ENCODE data around the gene BRF1.

BRF1 gene

GRCh38 chr14:105199093-105199492 lies 101.7 kb downstream of the BRF1 start:
- no peak for DNase-seq (ENCODE audit: low read depth in 2 of 3, low spot score in 1 of 3)

DNA sequence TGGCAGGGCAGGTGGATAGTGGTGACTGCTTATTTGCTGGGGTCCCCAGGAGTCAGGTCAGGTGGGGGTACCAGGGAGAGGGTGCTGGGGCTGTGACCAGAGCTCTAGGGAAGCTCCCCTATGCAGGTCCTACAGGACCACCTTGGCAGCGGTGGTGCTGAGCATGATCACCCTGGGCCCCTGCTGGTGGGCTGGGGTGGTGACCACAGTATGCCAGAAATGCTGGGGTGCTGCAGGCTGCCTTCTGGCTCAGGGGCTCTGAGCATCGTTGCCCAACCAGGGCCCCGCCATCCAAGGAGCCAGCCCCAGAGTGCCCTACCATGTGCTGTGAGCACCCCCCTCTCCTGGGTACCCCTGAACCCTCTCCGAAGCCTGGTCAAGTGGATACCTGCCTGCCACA lies 102.2 kb downstream of the BRF1 start:
- DNase-seq (ENCODE audit: low read depth in 2 of 3, low spot score in 1 of 3) = no peak

GRCh38 chr14:105197211-105197641 lies 103.6 kb downstream of the BRF1 start:
- no peak for DNase-seq (ENCODE audit: low read depth in 2 of 3, low spot score in 1 of 3)

- no peak for DNase-seq (ENCODE audit: low read depth in 2 of 3, low spot score in 1 of 3)
Measured at GRCh38 chr14:105196265-105196960, 104.4 kb downstream of the BRF1 start.

- DNase-seq (ENCODE audit: low read depth in 2 of 3, low spot score in 1 of 3) = no peak
Measured at GRCh38 chr14:105195522-105196264, 105.1 kb downstream of the BRF1 start.

- no peak for DNase-seq (ENCODE audit: low read depth in 2 of 3, low spot score in 1 of 3)
Measured at GRCh38 chr14:105195051-105195450, 105.8 kb downstream of the BRF1 start.

GRCh38 chr14:105193916-105194782 lies 106.7 kb downstream of the BRF1 start:
- DNase-seq (ENCODE audit: low read depth in 2 of 3, low spot score in 1 of 3) = peak in 1 of 3 donors; percentile 24

DNA sequence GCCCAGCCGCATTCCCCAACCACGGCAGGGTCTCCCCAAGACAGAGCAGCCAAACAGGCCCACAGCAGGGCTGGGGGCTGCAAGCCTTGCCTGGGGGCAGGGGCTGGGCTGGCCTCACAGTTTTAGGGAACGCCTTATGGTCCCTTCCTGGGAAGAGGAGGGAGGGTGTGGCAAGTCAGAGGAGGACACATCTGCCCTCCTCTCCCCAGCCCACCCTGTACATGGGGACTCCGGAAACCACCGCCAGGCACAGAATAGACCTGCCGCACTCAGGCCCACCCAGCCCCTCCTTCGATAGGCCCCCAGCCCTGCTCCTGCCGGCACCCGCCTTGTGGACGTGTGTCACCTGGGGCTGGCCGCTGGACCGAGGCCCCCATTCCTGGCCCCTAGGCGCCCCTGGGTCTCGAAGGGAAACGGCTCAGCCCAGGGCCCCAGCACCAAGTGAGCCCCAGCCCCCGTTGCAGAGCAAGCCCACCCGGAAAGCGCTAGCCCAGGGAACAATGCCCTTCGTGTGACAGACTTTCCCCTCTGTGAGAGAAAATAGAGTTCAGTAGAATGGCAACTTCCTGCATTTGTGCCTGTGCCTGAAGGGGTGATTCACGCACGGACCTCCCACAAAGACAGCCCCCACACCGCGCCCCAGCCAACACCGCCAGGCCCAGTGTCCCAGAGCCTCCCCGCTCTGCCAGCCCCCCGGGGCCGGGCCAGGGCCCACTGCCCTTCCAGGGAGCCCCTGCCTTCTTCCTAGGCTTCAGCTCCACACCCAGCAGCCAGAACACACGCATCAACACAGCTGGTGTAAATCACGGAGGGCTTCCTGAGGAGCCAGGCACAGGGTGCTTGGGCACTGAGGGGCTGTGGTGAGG lies 107.7 kb downstream of the BRF1 start:
- DNase-seq (ENCODE audit: low read depth in 2 of 3, low spot score in 1 of 3) = no peak

DNA sequence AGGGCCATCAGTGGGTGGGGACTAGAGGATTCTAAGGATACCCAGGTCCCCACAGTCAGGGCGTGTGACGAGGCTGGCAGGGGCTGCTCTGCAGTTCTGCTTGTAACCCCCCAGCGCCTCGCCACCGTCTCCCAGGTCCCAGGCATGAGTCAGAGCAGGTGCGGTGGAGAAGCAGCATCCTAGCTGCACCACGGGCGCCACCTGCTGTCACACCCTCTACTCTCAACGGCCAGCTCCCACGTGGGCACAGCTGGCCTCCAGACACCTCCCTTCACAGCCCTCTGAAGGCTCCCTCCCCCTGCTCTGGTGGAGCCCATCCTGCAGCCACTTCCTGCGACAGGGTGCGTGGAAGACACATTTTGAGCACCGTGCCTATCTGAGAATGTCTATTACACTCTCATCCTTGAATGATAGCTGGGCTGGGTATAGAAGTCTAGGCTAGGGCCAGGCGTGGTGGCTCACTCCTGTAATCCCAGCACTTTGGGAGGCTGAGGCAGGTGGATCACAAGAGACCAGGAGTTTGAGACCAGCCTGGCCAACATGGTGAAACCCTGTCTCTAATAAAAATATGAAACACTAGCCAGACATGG lies 112.8 kb downstream of the BRF1 start:
- DNase-seq (ENCODE audit: low read depth in 2 of 3, low spot score in 1 of 3) = no peak

- no peak for DNase-seq (ENCODE audit: low read depth in 2 of 3, low spot score in 1 of 3)
Measured at GRCh38 chr14:105187116-105187515, 113.7 kb downstream of the BRF1 start.

DNA sequence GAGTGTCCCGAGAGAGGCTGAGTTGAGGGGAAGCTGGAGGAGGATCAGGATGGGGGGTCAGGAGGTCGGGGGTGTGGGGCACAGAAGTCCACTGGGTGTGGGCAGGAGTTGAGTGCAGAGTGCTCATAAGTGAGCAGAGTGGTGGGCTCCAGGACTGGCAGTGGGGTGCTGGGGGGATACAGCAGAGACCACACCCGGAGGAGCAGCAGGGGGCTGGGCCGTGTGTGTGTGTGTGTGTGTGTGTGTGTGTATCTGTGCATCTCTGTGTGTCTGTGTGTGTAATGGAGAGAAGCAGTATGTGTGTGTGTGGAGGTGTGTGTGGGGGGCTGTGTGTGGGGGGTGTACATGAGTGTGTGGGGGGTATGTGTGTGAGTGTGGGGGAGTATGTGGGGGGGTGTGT lies 114.8 kb downstream of the BRF1 start:
- no peak for DNase-seq (ENCODE audit: low read depth in 2 of 3, low spot score in 1 of 3)

DNA sequence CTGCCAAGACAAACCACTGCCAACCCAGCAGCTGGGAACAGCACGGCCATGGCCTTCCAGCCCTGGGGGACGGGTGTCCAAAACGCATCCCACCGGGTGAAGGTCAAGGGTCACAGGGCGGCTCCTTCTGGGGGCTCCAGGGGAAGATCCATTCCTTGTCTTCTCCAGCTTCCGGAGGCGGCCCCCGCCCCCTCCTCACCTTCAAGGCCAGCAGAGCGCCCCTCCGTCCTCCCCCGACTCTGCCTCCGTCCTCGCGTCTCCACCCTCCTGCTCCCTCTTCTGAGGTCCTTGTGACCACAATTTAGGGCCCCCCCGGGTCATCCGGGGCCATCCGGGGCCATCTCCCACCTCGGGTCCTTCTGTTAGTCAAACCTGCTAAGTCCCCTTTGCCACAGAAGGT lies 115.8 kb downstream of the BRF1 start:
- no peak for DNase-seq (ENCODE audit: low read depth in 2 of 3, low spot score in 1 of 3)

DNA sequence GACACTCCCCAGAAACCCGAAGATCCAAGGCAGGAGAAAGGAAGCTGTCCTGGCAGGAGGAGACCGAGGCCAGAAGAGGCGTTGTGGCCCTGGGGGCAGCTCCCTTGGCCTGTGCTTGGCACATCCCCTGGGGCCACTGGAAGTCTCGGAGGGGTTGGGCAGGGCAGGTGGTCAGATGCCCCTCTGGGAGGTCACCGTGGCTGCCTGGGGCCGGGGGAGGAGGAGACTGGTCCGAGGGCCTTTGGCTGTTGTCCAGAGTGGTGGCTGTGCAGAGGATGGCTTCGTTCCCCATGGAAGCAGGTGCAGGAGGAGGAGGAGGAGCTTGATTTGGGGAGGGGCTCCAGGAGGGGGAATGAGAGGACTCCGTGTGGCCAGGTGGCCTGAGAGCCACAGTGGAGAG lies 116.3 kb downstream of the BRF1 start:
- DNase-seq (ENCODE audit: low read depth in 2 of 3, low spot score in 1 of 3) = no peak

GRCh38 chr14:105182296-105183020 lies 118.3 kb downstream of the BRF1 start:
- DNase-seq (ENCODE audit: low read depth in 2 of 3, low spot score in 1 of 3) = no peak

GRCh38 chr14:105181549-105182295 lies 119.1 kb downstream of the BRF1 start:
- DNase-seq (ENCODE audit: low read depth in 2 of 3, low spot score in 1 of 3) = no peak

GRCh38 chr14:105180592-105181548 lies 119.9 kb downstream of the BRF1 start, which contains the start of gene NUDT14:
TSS of gene NUDT14 (minus strand) at chr14:105181312. CDS start at chr14:105181209, 103 bp downstream.
- peak; percentile 71 to 78 (median 72) for DNase-seq (ENCODE audit: low read depth in 2 of 3, low spot score in 1 of 3)

DNA sequence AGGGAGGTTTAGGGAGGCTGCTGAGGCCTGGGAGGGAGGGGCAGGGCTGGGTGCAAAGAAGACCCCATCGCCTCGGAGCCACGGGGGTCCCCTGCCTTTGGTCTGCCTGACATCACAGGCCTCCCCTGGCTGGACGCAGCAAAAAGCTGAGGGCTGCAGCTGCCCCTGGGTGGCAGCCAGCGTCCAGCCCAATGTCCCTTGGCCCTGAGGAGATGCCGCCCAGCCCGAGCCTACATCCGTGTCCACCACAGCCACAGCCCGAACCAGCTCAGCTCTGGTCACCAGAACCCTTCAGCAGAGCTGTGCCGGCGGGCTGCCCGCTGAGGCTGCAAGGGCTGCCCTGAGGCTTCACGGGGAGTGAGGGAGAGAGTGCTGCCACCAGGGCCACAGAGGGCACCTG lies 121.6 kb downstream of the BRF1 start:
- no peak for DNase-seq (ENCODE audit: low read depth in 2 of 3, low spot score in 1 of 3)

GRCh38 chr14:105178868-105179140 lies 122.0 kb downstream of the BRF1 start:
- DNase-seq (ENCODE audit: low read depth in 2 of 3, low spot score in 1 of 3) = no peak

All from stimulated activated CD4-positive, alpha-beta T cell treated with anti-CD3 and anti-CD28 coated beads, Interleukin-12 subunit alpha, Interleukin-12 subunit beta, amount 100 ng/mL, for 48 hours (primary cell).